Endothelial cell of umbilical vein (primary cell): ENCODE measurements around the gene TGFBI.

Experiments used
- EZH2 ChIP-seq: IDR thresholded peaks from 2 replicates; pipeline ENCODE4 v1.6.1; 2012; ENCODE audit warnings: borderline replicate concordance, low read depth, mild to moderate bottlenecking, moderate library complexity, low read length, inconsistent platforms; ENCODE audit not compliant: severe bottlenecking
- GATA2 ChIP-seq: IDR thresholded peaks from 2 replicates; pipeline ENCODE4 v1.7.0; 2011; ENCODE audit warnings: low read depth, mild to moderate bottlenecking, moderate library complexity, mixed read lengths, low read length; ENCODE audit not compliant: insufficient read length, insufficient read depth
- JUN ChIP-seq: IDR thresholded peaks from 2 replicates; pipeline ENCODE4 v1.6.1; 2011; ENCODE audit warnings: borderline replicate concordance, low read depth; ENCODE audit not compliant: insufficient read length, insufficient read depth
- MYC ChIP-seq: IDR thresholded peaks from one replicate; pipeline ENCODE4 v1.6.1; 2011; ENCODE audit warnings: mild to moderate bottlenecking, low read depth, low read length
- POLR2A ChIP-seq: IDR thresholded peaks from 2 replicates; pipeline ENCODE4 v1.6.1; 2012; ENCODE audit warnings: low read depth, mild to moderate bottlenecking, control low read depth, low read length
- POLR2AphosphoS5 ChIP-seq: IDR thresholded peaks from 2 replicates; pipeline ENCODE4 v1.6.1; 2012; ENCODE audit warnings: low read depth, mild to moderate bottlenecking, control low read depth, low read length, moderate library complexity; ENCODE audit not compliant: insufficient read depth
- TF ChIP-seq, protein P1 (sequence below), 2 donors: IDR thresholded peaks; 1 replicate in 1 of 2; 2 replicates in 1 of 2; pipeline ENCODE4 v1.5.1; 2011; ENCODE audit warnings: low read length in 2 of 2, mild to moderate bottlenecking in 2 of 2, moderate library complexity in 2 of 2, control low read depth in 1 of 2, inconsistent platforms in 1 of 2, low read depth in 1 of 2; ENCODE audit not compliant: insufficient read depth in 1 of 2; ENCODE audit errors: extremely low read depth in 1 of 2
- TF ChIP-seq, protein P2 (sequence below): IDR thresholded peaks from 2 replicates; pipeline ENCODE4 v1.6.1; 2011; ENCODE audit not compliant: insufficient read depth, insufficient read length

GRCh38 chr5:136004436-136004835 lies 24.4 kb upstream of the TGFBI start:
- TF ChIP-seq, protein P1, sequence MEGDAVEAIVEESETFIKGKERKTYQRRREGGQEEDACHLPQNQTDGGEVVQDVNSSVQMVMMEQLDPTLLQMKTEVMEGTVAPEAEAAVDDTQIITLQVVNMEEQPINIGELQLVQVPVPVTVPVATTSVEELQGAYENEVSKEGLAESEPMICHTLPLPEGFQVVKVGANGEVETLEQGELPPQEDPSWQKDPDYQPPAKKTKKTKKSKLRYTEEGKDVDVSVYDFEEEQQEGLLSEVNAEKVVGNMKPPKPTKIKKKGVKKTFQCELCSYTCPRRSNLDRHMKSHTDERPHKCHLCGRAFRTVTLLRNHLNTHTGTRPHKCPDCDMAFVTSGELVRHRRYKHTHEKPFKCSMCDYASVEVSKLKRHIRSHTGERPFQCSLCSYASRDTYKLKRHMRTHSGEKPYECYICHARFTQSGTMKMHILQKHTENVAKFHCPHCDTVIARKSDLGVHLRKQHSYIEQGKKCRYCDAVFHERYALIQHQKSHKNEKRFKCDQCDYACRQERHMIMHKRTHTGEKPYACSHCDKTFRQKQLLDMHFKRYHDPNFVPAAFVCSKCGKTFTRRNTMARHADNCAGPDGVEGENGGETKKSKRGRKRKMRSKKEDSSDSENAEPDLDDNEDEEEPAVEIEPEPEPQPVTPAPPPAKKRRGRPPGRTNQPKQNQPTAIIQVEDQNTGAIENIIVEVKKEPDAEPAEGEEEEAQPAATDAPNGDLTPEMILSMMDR (IDR thresholded peaks at IDR 0.05; ENCODE audit: extremely low read depth in 1 of 2, insufficient read depth in 1 of 2, low read depth in 1 of 2, low read length in 2 of 2) = no peak
- no peak for TF ChIP-seq JUN
- TF ChIP-seq, protein P2, sequence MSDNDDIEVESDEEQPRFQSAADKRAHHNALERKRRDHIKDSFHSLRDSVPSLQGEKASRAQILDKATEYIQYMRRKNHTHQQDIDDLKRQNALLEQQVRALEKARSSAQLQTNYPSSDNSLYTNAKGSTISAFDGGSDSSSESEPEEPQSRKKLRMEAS = no peak
- no peak for TF ChIP-seq POLR2AphosphoS5
- no peak for TF ChIP-seq POLR2A
- no peak for TF ChIP-seq EZH2
- no peak for TF ChIP-seq MYC
- no peak for TF ChIP-seq GATA2
